Femur (tissue), 1 donor: Measurements from ENCODE around the gene APLF.
"Not testable (repeated sequence)": the region's sequence is repeated elsewhere in the genome, so short reads cannot be mapped to it uniquely, and the experiment has no call there.

Experiments
- DNase-seq: peaks from one replicate; pipeline ENCODE4 v3.0.0-alpha.2; 2017

The APLF gene

DNA sequence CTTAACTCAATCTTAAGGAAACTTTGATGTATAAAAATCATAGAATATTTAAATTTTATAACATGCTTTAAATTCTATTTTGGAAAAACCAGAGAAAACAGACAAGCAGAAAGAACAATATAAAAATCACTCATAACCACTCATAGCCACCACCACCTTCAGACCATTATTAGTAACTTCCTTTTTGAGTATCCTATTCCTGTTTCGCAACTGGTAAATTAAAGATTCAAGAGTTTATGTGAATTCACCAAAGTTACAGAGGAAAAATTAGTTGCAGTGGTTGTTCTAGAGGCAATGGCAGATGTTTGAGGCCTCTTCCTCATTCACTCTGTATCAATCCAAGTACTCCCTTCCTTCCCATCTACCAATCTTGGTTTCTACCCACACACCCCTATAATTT, 126.7 kb downstream of the APLF start:
- no peak for DNase-seq

DNA sequence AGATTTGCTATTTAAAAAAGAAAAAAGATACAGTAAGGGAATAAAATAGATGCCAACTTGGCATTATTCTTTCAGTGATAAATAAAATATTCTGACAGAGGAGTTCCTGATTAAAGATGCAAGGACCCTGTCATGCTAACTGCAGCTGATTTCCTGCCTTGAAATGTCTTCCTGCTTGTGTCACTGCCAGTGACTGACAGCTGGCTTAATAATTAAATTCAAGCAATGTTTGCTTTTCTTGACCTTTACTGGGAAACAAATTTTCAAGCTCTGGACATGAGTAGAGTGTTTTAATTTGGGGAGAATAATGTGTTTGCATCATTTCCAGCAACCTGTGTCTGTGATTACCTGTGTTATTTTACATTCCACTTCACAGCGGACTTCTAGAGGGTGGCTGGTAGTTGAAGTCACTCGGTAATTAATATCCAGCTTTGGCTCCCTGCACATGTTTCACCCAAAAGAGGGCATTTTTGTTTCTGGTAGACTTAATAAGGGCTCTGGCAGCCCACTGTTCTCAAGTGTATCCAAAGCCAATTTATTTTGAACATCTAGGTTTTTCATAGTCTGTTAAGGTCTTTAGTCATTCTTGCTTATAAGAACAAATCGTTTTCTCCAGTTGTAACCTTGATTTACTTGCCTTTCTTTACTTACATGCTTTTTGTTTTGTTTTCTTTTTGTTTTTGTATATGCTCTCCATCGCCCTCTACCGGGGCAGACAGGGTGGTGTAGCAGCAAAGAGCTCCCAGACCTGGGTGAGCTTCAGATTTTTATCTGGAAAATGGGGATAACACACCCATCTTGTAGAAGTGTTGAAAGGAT, 127.5 kb downstream of the APLF start:
- peak; percentile 34 for DNase-seq

DNA sequence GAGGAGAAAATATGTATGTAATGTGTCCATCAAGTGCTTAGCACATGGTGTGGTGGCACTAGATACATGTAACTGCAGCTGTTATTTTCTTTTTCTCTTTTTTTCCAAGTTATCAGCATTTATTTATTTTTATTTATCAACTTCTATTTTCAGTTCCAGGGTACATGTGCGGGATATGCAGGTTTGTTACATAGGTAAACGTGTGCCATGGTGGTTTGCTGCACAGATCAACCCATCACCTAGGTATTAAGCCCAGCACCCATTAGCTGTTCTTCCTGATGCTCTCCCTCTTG, 128.1 kb downstream of the APLF start:
- DNase-seq: not testable (repeated sequence)

DNA sequence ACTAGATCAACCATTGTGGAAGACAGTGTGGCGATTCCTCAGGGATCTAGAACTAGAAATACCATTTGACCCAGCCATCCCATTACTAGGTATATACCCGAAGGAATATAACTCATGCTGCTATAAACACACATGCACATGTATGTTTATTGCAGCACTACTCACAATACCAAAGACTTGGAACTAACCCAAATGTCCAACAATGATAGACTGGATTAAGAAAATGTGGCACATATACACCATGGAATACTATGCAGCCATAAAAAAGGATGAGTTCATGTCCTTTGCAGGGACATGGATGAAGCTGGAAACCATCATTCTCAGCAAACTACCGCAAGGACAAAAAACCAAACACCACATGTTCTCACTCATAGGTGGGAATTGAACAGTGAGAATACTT, 133.1 kb downstream of the APLF start:
- DNase-seq: not testable (repeated sequence)

DNA sequence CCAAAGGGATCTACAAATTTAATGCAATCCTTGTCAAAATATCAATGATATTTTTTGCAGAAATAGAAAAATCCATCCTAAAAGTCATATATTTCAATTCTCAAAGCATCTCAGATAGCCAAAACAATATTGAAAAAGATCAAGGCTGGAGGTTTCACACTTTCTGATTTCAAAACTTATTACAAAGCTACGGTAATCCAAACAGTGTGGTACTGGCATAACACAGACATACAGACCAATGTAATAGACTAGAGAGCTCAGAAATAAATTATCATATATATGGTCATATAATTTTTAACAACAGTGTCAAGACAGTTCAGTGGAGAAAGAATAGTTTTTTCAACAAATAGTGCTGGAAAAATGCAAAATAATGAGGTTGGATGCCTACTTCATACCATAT, 135.7 kb downstream of the APLF start:
- DNase-seq: no peak

DNA sequence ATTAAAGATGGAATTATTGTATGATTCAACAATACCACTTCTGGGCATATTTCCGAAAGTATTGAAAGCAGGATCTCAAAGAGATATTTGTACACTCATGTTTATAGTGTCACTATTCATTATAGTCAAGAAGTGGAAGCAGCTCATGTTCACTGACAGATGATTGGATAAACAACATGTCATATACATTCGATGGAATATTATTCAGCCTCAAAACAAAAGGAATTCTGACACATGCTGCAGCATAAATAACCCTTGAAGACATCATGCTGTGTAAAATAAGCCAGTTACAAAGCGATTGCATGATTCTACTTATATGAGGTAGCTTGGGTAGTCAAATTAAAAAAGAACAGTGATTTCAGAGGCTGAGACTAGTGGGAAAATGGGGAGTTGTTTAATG, 136.7 kb downstream of the APLF start:
- DNase-seq: no peak

DNA sequence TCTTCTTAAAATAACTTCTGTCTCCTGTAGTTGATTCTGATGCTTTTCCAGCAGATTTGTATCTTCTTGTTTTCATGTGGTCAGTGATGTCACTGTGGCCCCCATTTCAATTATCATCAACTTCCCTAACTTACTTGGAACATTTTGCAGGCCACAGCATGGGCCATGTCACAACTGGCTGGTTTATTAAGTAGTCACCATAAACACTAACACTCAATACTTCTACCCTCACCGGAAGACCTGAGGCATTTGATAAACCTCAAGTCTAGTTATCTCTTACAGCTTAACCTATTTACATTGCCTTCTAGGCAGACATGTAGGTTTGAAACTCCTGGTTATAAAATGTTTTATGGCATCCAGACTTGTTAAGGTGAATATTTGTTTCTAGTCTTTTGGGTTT, 138.6 kb downstream of the APLF start:
- no peak for DNase-seq

DNA sequence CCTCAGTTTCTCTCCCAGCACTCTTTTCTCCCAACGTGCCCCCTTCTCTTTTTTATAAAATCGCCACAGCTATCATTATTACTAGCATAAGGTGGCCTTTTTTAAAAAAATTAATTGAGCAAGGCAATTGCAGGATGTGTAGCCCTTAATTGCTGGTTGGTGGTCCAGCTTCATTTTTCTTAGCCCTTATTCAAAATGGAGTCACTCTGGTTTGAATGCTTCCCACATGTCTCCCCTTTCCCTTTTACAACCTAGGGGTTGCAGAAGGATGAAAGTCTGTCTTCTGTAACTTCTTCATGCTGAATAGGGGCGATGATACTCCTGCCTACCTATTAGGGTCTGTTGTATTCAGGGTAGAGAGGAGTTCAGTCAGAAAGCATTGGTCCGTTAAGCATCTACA, 139.4 kb downstream of the APLF start:
- no peak for DNase-seq

DNA sequence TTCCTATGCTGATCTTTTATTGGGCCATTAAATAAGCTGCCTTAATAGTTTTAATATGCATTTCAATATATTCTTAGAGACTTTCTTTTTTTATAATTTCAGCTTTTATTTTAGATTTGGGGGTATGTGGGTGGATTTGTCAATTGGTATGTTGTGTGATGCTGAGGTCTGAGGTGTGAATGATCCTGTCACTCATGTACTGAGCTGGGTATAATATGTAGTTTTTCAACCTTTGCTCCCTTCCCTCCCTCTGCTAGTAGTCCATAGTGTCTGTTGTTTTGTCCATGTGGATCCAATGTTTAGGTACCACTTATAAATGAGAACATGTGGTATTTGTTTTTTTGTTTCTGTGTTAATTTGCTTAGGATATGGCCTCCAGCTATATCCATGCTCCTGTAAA, 140.5 kb downstream of the APLF start:
- no peak for DNase-seq

DNA sequence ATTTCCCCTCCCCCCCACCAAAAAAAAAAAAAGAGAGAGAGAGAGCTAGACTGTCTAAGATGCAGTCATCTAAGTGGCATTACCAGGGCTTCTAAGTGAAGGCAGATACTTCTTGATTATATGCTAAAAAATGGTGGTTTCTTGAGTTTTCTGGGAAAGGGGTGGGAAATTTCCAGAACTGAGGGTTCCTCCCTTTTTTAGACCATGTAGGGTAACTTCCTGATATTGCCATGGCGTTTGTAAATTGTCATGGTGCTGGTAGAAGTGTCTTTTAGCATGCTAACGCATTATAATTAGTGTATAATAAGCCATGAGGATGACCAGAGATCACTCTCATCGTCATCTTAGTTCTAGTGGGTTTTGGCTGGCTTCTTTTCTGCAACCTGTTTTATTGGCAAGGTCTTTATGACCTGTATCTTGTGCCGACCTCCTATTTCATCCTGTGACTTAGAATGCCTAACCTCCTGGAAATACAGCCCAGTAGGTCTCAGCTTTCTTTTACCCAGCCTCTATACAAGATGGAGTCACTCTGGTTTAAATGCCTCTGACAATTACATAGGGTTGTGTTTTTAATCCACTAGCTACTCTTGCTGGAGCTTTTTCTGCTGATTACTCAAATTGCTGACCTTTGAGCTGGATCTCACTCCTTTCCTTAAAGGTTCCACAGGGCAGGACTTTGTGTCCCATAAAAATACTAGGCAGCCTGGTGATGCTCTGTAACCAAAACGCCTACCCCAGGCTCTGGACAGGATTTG, 145.6 kb downstream of the APLF start:
- no peak for DNase-seq

DNA sequence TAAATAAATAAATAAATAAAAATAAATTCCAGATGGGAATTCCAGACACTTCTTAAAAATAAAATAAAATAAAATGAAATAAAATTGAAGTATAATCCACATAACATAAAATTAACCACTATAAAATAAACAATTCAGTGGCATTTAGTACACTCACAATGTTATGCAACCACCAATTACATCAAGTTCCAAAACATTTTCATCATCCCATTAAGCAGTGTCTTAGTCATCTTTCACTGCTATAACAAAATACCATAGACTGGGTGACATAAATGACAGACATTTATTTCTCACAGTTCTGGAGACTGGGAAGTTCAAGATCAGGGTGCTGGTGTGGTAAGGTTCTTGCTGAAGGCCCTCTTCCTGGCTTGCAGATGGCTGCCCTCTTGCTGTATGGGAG, 153.4 kb downstream of the APLF start:
- no peak for DNase-seq

DNA sequence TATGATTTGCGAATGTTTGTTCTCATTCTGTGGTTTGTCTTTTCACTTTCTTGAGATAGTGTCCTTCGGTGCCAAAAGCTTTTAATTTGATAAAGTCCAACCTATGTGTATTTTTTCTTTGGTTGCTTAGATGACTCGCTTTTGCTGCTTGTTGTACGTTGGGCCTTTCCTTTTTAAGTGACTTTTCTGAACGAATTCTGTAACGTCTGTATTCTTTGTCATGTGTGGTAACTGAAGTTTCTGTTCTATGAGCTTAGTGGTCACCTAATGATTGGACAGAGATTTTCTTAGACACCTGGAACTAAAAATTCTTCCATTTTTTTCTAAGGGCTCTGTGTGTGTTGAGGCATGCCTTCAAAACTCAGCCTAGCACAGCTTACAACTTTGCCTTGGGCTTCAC, 156.4 kb downstream of the APLF start:
- DNase-seq: no peak

DNA sequence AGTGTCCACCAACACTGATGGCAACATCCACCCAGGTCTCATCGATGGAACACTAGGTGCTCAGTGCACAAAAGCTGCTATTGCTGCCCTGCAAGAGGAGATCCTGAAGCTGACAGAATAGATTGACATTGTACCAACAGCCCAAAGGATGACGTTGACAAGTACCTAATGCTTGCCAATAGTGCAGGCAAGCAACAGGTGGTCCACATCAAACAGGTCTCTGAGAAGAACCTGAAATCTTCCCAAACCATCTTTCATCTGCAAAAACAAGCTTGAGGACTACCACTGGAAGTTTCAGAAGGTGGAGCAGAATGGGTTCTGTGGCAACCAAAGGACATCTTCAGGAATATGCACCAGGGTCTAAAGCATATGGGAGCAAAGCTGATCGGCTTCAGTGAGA, 160.2 kb downstream of the APLF start:
- DNase-seq: no peak
